ENCODE results near the gene EEF1A2. TPM values are rescaled to one million over a fixed set of nuclear protein-coding genes. Genes with fewer than 3 reads are reported as not detected.

The EEF1A2 gene
- total and polyA plus RNA-seq, 2 experiments from 2014 or later: 1.3 to 37.1 TPM

DNA sequence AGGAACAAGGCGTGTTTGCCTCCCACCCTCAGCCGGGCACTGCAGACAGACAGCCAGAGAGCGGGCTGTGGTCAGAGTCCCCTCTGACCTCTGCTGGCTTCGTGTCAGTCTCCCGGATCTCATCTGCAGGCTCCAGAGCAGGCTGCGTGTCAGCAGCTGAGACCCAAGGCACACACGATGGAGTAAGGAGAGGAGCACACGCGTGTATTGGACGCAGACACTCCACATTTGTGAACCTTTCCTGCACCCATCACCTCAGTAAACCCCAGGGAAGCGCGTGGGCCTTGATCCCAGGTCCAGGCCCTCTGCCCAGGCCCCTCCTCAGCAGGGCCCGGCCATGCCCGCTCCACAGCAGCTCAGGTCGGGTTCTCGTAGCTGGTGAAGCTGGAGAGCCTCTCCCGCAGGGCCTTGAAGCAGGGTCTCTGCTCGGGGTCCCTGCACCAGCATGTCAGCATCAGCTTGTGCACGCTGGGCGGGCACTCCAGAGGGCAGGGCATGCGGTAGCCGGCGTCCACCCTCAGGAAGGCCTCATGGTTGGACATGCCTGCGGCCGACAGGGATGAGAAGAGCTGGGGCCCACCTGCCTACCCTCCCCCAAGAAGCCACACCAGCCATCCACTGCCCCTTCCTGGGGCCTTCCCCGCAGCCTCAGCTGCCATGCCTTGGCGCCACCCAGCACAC is 30.4 kb upstream of the EEF1A2 start (continued):
- TF ChIP-seq, protein P1, sequence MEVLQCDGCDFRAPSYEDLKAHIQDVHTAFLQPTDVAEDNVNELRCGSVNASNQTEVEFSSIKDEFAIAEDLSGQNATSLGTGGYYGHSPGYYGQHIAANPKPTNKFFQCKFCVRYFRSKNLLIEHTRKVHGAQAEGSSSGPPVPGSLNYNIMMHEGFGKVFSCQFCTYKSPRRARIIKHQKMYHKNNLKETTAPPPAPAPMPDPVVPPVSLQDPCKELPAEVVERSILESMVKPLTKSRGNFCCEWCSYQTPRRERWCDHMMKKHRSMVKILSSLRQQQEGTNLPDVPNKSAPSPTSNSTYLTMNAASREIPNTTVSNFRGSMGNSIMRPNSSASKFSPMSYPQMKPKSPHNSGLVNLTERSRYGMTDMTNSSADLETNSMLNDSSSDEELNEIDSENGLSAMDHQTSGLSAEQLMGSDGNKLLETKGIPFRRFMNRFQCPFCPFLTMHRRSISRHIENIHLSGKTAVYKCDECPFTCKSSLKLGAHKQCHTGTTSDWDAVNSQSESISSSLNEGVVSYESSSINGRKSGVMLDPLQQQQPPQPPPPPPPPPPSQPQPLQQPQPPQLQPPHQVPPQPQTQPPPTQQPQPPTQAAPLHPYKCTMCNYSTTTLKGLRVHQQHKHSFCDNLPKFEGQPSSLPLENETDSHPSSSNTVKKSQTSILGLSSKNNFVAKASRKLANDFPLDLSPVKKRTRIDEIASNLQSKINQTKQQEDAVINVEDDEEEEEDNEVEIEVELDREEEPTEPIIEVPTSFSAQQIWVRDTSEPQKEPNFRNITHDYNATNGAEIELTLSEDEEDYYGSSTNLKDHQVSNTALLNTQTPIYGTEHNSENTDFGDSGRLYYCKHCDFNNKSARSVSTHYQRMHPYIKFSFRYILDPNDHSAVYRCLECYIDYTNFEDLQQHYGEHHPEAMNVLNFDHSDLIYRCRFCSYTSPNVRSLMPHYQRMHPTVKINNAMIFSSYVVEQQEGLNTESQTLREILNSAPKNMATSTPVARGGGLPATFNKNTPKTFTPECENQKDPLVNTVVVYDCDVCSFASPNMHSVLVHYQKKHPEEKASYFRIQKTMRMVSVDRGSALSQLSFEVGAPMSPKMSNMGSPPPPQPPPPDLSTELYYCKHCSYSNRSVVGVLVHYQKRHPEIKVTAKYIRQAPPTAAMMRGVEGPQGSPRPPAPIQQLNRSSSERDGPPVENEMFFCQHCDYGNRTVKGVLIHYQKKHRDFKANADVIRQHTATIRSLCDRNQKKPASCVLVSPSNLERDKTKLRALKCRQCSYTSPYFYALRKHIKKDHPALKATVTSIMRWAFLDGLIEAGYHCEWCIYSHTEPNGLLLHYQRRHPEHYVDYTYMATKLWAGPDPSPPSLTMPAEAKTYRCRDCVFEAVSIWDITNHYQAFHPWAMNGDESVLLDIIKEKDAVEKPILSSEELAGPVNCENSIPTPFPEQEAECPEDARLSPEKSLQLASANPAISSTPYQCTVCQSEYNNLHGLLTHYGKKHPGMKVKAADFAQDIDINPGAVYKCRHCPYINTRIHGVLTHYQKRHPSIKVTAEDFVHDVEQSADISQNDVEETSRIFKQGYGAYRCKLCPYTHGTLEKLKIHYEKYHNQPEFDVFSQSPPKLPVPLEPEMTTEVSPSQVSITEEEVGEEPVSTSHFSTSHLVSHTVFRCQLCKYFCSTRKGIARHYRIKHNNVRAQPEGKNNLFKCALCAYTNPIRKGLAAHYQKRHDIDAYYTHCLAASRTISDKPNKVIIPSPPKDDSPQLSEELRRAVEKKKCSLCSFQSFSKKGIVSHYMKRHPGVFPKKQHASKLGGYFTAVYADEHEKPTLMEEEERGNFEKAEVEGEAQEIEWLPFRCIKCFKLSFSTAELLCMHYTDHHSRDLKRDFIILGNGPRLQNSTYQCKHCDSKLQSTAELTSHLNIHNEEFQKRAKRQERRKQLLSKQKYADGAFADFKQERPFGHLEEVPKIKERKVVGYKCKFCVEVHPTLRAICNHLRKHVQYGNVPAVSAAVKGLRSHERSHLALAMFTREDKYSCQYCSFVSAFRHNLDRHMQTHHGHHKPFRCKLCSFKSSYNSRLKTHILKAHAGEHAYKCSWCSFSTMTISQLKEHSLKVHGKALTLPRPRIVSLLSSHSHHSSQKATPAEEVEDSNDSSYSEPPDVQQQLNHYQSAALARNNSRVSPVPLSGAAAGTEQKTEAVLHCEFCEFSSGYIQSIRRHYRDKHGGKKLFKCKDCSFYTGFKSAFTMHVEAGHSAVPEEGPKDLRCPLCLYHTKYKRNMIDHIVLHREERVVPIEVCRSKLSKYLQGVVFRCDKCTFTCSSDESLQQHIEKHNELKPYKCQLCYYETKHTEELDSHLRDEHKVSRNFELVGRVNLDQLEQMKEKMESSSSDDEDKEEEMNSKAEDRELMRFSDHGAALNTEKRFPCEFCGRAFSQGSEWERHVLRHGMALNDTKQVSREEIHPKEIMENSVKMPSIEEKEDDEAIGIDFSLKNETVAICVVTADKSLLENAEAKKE (CRISPR knock-in tag; IDR thresholded peaks at IDR 0.05): no peak
- no peak for TF ChIP-seq REST (IDR thresholded peaks at IDR 0.05; ENCODE audit: unreplicated experiment)
- no peak for TF ChIP-seq CREB1 (CRISPR knock-in tag; IDR thresholded peaks at IDR 0.05; ENCODE audit: low read depth)
- TF ChIP-seq ZNF331 (CRISPR knock-in tag; IDR thresholded peaks at IDR 0.05; ENCODE audit: low read depth): no peak
- no peak for TF ChIP-seq JUNB (IDR thresholded peaks at IDR 0.05; ENCODE audit: unreplicated experiment)

Data from GM23338 (cell line).